HEK293 (cell line): ENCODE measurements around the gene TXNRD2.
A peak's percentile ranks its signal among the peaks of the same experiment; 100 is the strongest.

Source experiments
- CTCF ChIA-PET: fragments of 350-600 bp; formaldehyde crosslinking; extraction: SDS; loops from one replicate; lab custom pipeline; 2021; ENCODE audit warnings: antibody characterized with exemption; lab: Yijun Ruan, JAX
- POLR2A ChIA-PET: fragments of 300-600 bp; formaldehyde crosslinking; extraction: SDS; loops from one replicate; lab custom pipeline; 2020; ENCODE audit warnings: antibody characterized with exemption, inconsistent platforms; lab: Yijun Ruan, JAX
- H3K27ac ChIP-seq: fragments of 200-500 bp; sonication (Bioruptor generic); 2 replicates; pipeline ENCODE4 v1.5.1; 2014; ENCODE audit warnings: low read depth, low read length, control low read depth, inconsistent platforms; ENCODE audit errors: extremely low read depth
- H3K36me3 ChIP-seq, 2 experiments: fragments of 200-500 bp in 1 of 2; sonication (Bioruptor generic) in 1 of 2; 1 replicate in 1 of 2; 2 replicates in 1 of 2; pipeline ENCODE4 v1.5.1; 2014 to 2017; ENCODE audit warnings: inconsistent platforms in 2 of 2, low read length in 2 of 2; ENCODE audit not compliant: control insufficient read depth in 2 of 2, insufficient read depth in 1 of 2
- H3K4me1 ChIP-seq: fragments of 200-500 bp; sonication (Bioruptor generic); 2 replicates; pipeline ENCODE4 v1.5.1; 2014; ENCODE audit warnings: mild to moderate bottlenecking, low read length, inconsistent platforms; ENCODE audit not compliant: control insufficient read depth, insufficient read depth
- H3K4me3 ChIP-seq: 2 replicates; pipeline ENCODE4 v1.5.1; 2011; ENCODE audit warnings: low read depth, mild to moderate bottlenecking, control low read depth, low read length, moderate library complexity
- H3K9me3 ChIP-seq: fragments of 200-500 bp; sonication (Bioruptor generic); 2 replicates; pipeline ENCODE4 v1.5.1; 2014; ENCODE audit warnings: low read depth, low read length, inconsistent platforms; ENCODE audit not compliant: control insufficient read depth, insufficient read depth
- IKZF3 ChIP-seq: fragments of 450-650 bp; IDR thresholded peaks from 2 replicates; pipeline ENCODE4 v1.5.0; 2018; ENCODE audit warnings: missing biosample characterization, mild to moderate bottlenecking, missing genetic modification characterization, moderate library complexity
- SCRT2 ChIP-seq: fragments of 450-650 bp; formaldehyde crosslinking; IDR thresholded peaks from 2 replicates; pipeline ENCODE4 v1.5.1; 2016; ENCODE audit warnings: missing biosample characterization, missing genetic modification characterization
- SP3 ChIP-seq: fragments of 450-650 bp; formaldehyde crosslinking; IDR thresholded peaks from 2 replicates; pipeline ENCODE4 v1.5.1; 2016; ENCODE audit warnings: missing biosample characterization, missing genetic modification characterization
- ZBTB20 ChIP-seq: fragments of 450-650 bp; formaldehyde crosslinking; IDR thresholded peaks from 2 replicates; pipeline ENCODE4 v1.5.1; 2016; ENCODE audit warnings: missing biosample characterization, missing genetic modification characterization
- ZBTB48 ChIP-seq: fragments of 450-650 bp; formaldehyde crosslinking; IDR thresholded peaks from 2 replicates; pipeline ENCODE4 v1.5.1; 2016; ENCODE audit warnings: missing biosample characterization, missing genetic modification characterization
- ZBTB8A ChIP-seq: fragments of 450-650 bp; formaldehyde crosslinking; IDR thresholded peaks from 2 replicates; pipeline ENCODE4 v1.5.1; 2016; ENCODE audit warnings: missing biosample characterization, missing genetic modification characterization
- ZFHX2 ChIP-seq: fragments of 450-650 bp; formaldehyde crosslinking; conservative IDR thresholded peaks from 2 replicates; pipeline ENCODE4 v1.5.1; 2016; ENCODE audit warnings: missing biosample characterization, missing genetic modification characterization
- ZNF112 ChIP-seq: fragments of 450-650 bp; formaldehyde crosslinking; IDR thresholded peaks from 2 replicates; pipeline ENCODE4 v1.5.0; 2017; ENCODE audit warnings: missing biosample characterization, missing genetic modification characterization
- ZNF16 ChIP-seq: fragments of 450-650 bp; formaldehyde crosslinking; IDR thresholded peaks from 2 replicates; pipeline ENCODE4 v1.5.1; 2016; ENCODE audit warnings: low read depth, missing biosample characterization, missing genetic modification characterization
- ZNF184 ChIP-seq: fragments of 450-650 bp; IDR thresholded peaks from 2 replicates; pipeline ENCODE4 v1.5.1; 2018; ENCODE audit warnings: missing biosample characterization, mild to moderate bottlenecking, missing genetic modification characterization
- ZNF248 ChIP-seq: fragments of 450-650 bp; formaldehyde crosslinking; IDR thresholded peaks from 2 replicates; pipeline ENCODE4 v1.5.1; 2017; ENCODE audit warnings: missing biosample characterization, missing genetic modification characterization
- ZNF324 ChIP-seq: fragments of 450-650 bp; formaldehyde crosslinking; IDR thresholded peaks from 2 replicates; pipeline ENCODE4 v1.5.1; 2016; ENCODE audit warnings: missing biosample characterization, missing genetic modification characterization
- ZNF391 ChIP-seq: fragments of 450-650 bp; formaldehyde crosslinking; IDR thresholded peaks from 2 replicates; pipeline ENCODE4 v1.5.1; 2016; ENCODE audit warnings: low read depth, missing biosample characterization, missing genetic modification characterization, borderline replicate concordance
- ZNF571 ChIP-seq: fragments of 450-650 bp; formaldehyde crosslinking; IDR thresholded peaks from 2 replicates; pipeline ENCODE4 v1.5.0; 2017; ENCODE audit warnings: missing biosample characterization, missing genetic modification characterization
- ZNF585B ChIP-seq: fragments of 450-650 bp; formaldehyde crosslinking; IDR thresholded peaks from 2 replicates; pipeline ENCODE4 v1.5.1; 2016; ENCODE audit warnings: missing biosample characterization, missing genetic modification characterization
- ZNF660 ChIP-seq: fragments of 450-650 bp; IDR thresholded peaks from 2 replicates; pipeline ENCODE4 v1.5.1; 2018; ENCODE audit warnings: missing biosample characterization, mild to moderate bottlenecking, missing genetic modification characterization
- ZNF677 ChIP-seq: fragments of 450-650 bp; IDR thresholded peaks from 2 replicates; pipeline ENCODE4 v1.5.0; 2018; ENCODE audit warnings: missing biosample characterization, mild to moderate bottlenecking, missing genetic modification characterization, moderate library complexity
- ZNF776 ChIP-seq: fragments of 450-650 bp; formaldehyde crosslinking; IDR thresholded peaks from 2 replicates; pipeline ENCODE4 v1.5.0; 2017; ENCODE audit warnings: missing biosample characterization, missing genetic modification characterization, borderline replicate concordance
- ZXDB ChIP-seq: fragments of 450-650 bp; formaldehyde crosslinking; IDR thresholded peaks from 2 replicates; pipeline ENCODE4 v1.5.1; 2016; ENCODE audit warnings: missing biosample characterization, missing genetic modification characterization
- TF ChIP-seq, protein P1 (sequence below): fragments of 450-650 bp; formaldehyde crosslinking; IDR thresholded peaks from 2 replicates; pipeline ENCODE4 v1.5.1; 2016; ENCODE audit warnings: missing biosample characterization, missing genetic modification characterization
- TF ChIP-seq, protein P2 (sequence below): fragments of 450-650 bp; formaldehyde crosslinking; IDR thresholded peaks from 2 replicates; pipeline ENCODE4 v1.5.1; 2016; ENCODE audit warnings: missing biosample characterization, missing genetic modification characterization
- TF ChIP-seq, protein P3 (sequence below): fragments of 450-650 bp; formaldehyde crosslinking; IDR thresholded peaks from 2 replicates; pipeline ENCODE4 v1.5.1; 2017; ENCODE audit warnings: missing biosample characterization, missing genetic modification characterization

The TXNRD2 gene

DNA sequence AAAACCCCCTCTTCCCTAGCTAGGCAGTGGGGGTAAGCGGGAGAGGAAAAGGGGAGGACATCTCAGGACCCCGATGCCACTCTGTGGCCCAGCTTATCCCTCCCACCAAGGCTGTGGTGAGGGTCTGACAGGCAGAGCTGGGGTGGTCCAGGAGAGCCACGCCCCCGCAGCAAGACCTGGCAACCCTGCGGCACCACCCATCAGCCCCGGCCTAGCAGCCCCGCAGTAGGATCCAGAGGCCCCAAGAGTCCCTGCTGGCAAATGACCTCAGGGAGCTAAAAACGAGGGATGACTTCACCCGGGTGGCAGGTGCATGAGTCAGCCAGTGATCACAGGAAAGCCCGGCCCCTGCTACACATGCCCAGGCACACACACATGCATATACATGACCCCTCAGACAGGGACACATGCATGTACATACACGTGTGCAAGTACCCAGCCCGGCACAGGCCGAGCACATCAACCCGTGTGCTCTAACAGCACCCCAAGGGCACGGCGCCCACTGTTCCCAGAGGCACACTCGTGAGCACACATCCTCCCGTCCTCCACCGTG lies 42.7 kb upstream of the TXNRD2 start (continued):
- TF ChIP-seq, protein P1, sequence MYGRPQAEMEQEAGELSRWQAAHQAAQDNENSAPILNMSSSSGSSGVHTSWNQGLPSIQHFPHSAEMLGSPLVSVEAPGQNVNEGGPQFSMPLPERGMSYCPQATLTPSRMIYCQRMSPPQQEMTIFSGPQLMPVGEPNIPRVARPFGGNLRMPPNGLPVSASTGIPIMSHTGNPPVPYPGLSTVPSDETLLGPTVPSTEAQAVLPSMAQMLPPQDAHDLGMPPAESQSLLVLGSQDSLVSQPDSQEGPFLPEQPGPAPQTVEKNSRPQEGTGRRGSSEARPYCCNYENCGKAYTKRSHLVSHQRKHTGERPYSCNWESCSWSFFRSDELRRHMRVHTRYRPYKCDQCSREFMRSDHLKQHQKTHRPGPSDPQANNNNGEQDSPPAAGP, result peak; percentile 95
- peak; percentile 99 for TF ChIP-seq ZXDB
- TF ChIP-seq, protein P2, sequence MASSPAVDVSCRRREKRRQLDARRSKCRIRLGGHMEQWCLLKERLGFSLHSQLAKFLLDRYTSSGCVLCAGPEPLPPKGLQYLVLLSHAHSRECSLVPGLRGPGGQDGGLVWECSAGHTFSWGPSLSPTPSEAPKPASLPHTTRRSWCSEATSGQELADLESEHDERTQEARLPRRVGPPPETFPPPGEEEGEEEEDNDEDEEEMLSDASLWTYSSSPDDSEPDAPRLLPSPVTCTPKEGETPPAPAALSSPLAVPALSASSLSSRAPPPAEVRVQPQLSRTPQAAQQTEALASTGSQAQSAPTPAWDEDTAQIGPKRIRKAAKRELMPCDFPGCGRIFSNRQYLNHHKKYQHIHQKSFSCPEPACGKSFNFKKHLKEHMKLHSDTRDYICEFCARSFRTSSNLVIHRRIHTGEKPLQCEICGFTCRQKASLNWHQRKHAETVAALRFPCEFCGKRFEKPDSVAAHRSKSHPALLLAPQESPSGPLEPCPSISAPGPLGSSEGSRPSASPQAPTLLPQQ (tag by site-specific recombination), result peak; percentile 77
- peak; percentile 79; the same call in 1 of the 2 replicates for TF ChIP-seq ZNF391 (tag by site-specific recombination)
- TF ChIP-seq ZFHX2 (tag by site-specific recombination), result peak; percentile 21; the same call in 1 of the 2 replicates
- TF ChIP-seq, all 188 proteins: peak for 56

DNA sequence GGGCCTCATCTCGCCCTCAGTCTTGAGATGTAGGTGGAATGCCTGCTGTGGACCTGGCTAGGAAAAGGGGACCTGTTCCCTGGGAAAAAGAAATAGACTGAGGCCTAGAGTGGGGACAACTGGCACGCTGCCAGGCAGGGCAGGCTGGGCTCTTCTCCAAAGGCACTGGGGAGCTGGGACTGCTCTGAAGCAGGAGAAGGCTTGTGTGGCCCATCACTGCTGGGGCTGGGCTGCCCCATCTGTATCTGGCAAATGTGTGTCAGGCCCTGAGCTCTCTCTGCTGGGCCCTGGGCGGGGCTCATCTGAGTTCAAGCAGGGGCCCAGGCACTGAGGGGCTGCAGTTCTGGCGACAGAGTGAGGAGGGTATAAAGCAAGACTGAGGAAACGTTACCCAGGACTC lies 42.1 kb upstream of the TXNRD2 start:
- POLR2A ChIA-PET, result interaction anchor here (0.7 to 2.5 kb wide), 9 partner anchors 9 to 134 kb away, joined by 3 to 18 read pairs (median 4); partner anchors contain the start of gene TRMT2A
- no peaks in the 10 kb centered on the region for H3K9me3 ChIP-seq
- CTCF ChIA-PET, result interaction anchor here (0.7 to 2.4 kb wide), 11 partner anchors 9 to 253 kb away, joined by 3 to 13 read pairs (median 4); no protein-coding TSS in a partner anchor
- H3K4me1 ChIP-seq, result peaks cover 14% of the 10 kb centered on the region
- H3K4me3 ChIP-seq, result no peak overlapping the region
- TF ChIP-seq ZBTB48, result peak; percentile 88
- TF ChIP-seq, protein P3, sequence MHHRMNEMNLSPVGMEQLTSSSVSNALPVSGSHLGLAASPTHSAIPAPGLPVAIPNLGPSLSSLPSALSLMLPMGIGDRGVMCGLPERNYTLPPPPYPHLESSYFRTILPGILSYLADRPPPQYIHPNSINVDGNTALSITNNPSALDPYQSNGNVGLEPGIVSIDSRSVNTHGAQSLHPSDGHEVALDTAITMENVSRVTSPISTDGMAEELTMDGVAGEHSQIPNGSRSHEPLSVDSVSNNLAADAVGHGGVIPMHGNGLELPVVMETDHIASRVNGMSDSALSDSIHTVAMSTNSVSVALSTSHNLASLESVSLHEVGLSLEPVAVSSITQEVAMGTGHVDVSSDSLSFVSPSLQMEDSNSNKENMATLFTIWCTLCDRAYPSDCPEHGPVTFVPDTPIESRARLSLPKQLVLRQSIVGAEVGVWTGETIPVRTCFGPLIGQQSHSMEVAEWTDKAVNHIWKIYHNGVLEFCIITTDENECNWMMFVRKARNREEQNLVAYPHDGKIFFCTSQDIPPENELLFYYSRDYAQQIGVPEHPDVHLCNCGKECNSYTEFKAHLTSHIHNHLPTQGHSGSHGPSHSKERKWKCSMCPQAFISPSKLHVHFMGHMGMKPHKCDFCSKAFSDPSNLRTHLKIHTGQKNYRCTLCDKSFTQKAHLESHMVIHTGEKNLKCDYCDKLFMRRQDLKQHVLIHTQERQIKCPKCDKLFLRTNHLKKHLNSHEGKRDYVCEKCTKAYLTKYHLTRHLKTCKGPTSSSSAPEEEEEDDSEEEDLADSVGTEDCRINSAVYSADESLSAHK (tag by site-specific recombination), result no peak
- no peak for TF ChIP-seq ZNF585B (tag by site-specific recombination)
- TF ChIP-seq ZNF571 (tag by site-specific recombination), result 0 out of 2 replicates have a peak, but pooled peaks have one; percentile 20
- peak; percentile 84 for TF ChIP-seq ZNF660
- peak; percentile 78 for TF ChIP-seq ZBTB20 (tag by site-specific recombination)
- TF ChIP-seq ZNF776 (tag by site-specific recombination), result peak; percentile 31; the same call in 1 of the 2 replicates
- TF ChIP-seq ZBTB8A (tag by site-specific recombination), result 0 out of 2 replicates have a peak, but pooled peaks have one; percentile 2
- 0 out of 2 replicates have a peak, but pooled peaks have one; percentile 25 for TF ChIP-seq ZNF677 (tag by site-specific recombination)
- TF ChIP-seq ZNF324 (tag by site-specific recombination), result no peak
- TF ChIP-seq ZNF184 (tag by site-specific recombination), result 0 out of 2 replicates have a peak, but pooled peaks have one; percentile 45
- no peak for TF ChIP-seq SCRT2
- peak; percentile 65 for TF ChIP-seq IKZF3
- TF ChIP-seq ZNF16 (tag by site-specific recombination), result peak; percentile 71
- no peak for TF ChIP-seq ZNF248 (tag by site-specific recombination)
- TF ChIP-seq ZNF112 (tag by site-specific recombination), result peak; percentile 58; the same call in 1 of the 2 replicates
- TF ChIP-seq SP3, result no peak
- H3K36me3 ChIP-seq, result peaks cover 0 to 33% of the 10 kb centered on the region in 2 experiments; a peak in 1 of 3 replicates
- H3K27ac ChIP-seq, result peak overlapping the region; percentile 20
